Thymus (tissue), 11 donors: ENCODE data around the gene MCHR1. TPM values are rescaled to one million over a fixed set of nuclear protein-coding genes. Genes with fewer than 3 reads are reported as not detected.
A peak's percentile ranks its signal among the peaks of the same experiment; 100 is the strongest.

ENCODE experiments used
- DNase-seq, 9 donors: peaks; one replicate each; pipeline ENCODE4 v3.0.0-alpha.2; 2013; ENCODE audit warnings: low spot score in 9 of 9, low read depth in 6 of 9, missing footprints in 1 of 9
- H3K27ac ChIP-seq, 2 donors: one replicate each; pipeline ENCODE4 v1.5.1; 2013; ENCODE audit warnings: control low read depth in 1 of 2, low read depth in 1 of 2, low read length in 1 of 2, mild to moderate bottlenecking in 1 of 2, moderate library complexity in 1 of 2
- H3K27me3 ChIP-seq, 2 donors: one replicate each; pipeline ENCODE4 v1.5.1; 2013; ENCODE audit warnings: low read length in 1 of 2; ENCODE audit not compliant: control insufficient read depth in 2 of 2, insufficient read depth in 1 of 2
- H3K36me3 ChIP-seq, 2 donors: one replicate each; pipeline ENCODE4 v1.5.1; 2013; ENCODE audit warnings: low read length in 1 of 2, mild to moderate bottlenecking in 1 of 2, moderate library complexity in 1 of 2; ENCODE audit not compliant: control insufficient read depth in 2 of 2, insufficient read depth in 2 of 2
- H3K4me1 ChIP-seq, 2 donors: one replicate each; pipeline ENCODE4 v1.5.1; 2013; ENCODE audit warnings: low read length in 2 of 2; ENCODE audit not compliant: control insufficient read depth in 2 of 2, insufficient read depth in 2 of 2
- H3K4me3 ChIP-seq, 2 donors: one replicate each; pipeline ENCODE4 v1.5.1; 2013; ENCODE audit warnings: low read length in 2 of 2, control low read depth in 1 of 2, mild to moderate bottlenecking in 1 of 2
- H3K9me3 ChIP-seq, 2 donors: one replicate each; pipeline ENCODE4 v1.5.1; 2013; ENCODE audit warnings: low read length in 1 of 2, mild to moderate bottlenecking in 1 of 2; ENCODE audit not compliant: control insufficient read depth in 2 of 2, insufficient read depth in 1 of 2
- WGBS: extraction: QIAGEN DNeasy Blood & Tissue Kit; methylation state at CpG from one replicate; pipeline ENCODE4 v1.1.7; 2013; 5-methylcytosine and 5-hydroxymethylcytosine counted together
- polyA plus RNA-seq: library from polyadenylated mRNA; stranded (reverse); fragments of 200-250 nt; gene quantifications from one replicate; pipeline ENCODE4 v1.2.3, GENCODE V29; 2013
- total RNA-seq: library from RNA; stranded (reverse); fragments of 120-200 nt; gene quantifications from one replicate; pipeline ENCODE4 v1.2.4, GENCODE V29; 2013
- donor health status: healthy.

Gene MCHR1
- total and polyA plus RNA-seq, 2 donors: 0.24 to 0.39 TPM

GRCh38 chr22:40701274-40701673, 22.0 kb downstream of the MCHR1 start:
- no peak overlapping the region for H3K4me3 ChIP-seq
- DNase-seq: no peak
- peaks cover 0 to 3% of the 10 kb centered on the region in 2 donors for H3K36me3 ChIP-seq
- H3K4me1 ChIP-seq: peaks cover 5 to 31% of the 10 kb centered on the region in 2 donors
- peaks cover 0 to 8% of the 10 kb centered on the region in 2 donors for H3K9me3 ChIP-seq
- 95% methylated on average over 7 of the region's 7 CpGs for WGBS
- H3K27ac ChIP-seq: no peak overlapping the region
- H3K27me3 ChIP-seq: no peaks in the 10 kb centered on the region

- no peak for DNase-seq
- Histone ChIP-seq H3K27ac (no peak overlapping the region), H3K36me3 (peaks cover 0 to 3% of the 10 kb centered on the region in 2 donors), H3K9me3 (peaks cover 0 to 18% of the 10 kb centered on the region in 2 donors), H3K27me3 (no peaks in the 10 kb centered on the region), H3K4me3 (no peak overlapping the region), H3K4me1 (peaks cover 5 to 31% of the 10 kb centered on the region in 2 donors)
- 96% methylated on average over 1 of the region's 1 CpG for WGBS
These were observed 23.9 kb downstream of the MCHR1 start for GRCh38 chr22:40703174-40703573.

- Histone ChIP-seq H3K9me3 (peaks cover 0 to 18% of the 10 kb centered on the region in 2 donors), H3K27me3 (no peaks in the 10 kb centered on the region), H3K4me1 (peaks cover 5 to 31% of the 10 kb centered on the region in 2 donors), H3K36me3 (peaks cover 0 to 3% of the 10 kb centered on the region in 2 donors), H3K27ac (no peak overlapping the region), H3K4me3 (no peak overlapping the region)
- no peak for DNase-seq
- 96% methylated on average over 5 of the region's 5 CpGs for WGBS
These were observed 24.5 kb downstream of the MCHR1 start for GRCh38 chr22:40703736-40704135.

DNA sequence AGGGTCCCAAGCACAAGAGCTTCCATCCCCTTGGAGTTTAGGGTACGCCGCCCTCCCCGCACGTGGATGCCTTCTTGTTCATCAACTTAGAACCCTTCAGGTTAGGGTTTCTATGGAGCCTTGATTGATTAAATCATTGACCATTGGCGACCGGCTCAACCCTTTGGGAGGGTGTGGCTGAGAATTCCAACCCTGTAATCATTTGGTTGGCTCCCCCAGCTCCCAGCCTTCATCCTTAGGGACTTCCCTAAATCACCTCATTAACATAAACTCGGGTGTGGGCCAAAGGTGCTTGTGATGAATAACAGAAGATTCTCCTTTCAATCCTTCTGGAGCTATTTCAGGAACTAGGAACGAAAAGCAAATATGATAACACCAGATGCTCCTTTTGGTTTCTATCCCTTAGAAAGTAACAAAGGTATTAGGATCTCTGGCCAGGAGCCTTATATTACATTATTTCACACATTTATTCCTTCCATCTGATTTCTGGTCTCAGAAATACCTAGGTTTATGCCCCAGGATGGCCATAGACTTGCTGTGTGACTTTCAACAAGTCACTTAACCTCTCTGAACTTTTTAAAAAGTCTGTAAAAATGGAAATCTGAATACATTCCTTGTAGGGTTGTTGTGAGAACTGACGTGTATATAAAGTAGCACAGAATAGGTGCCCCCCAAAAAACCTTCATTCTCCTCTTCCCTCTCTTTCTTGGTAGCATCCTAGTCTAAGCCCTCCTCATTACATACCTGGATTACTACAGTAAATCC, 26.8 kb downstream of the MCHR1 start:
- peaks cover 11 to 52% of the 10 kb centered on the region in 2 donors for H3K4me1 ChIP-seq
- no peak for DNase-seq
- no peaks in the 10 kb centered on the region for H3K27me3 ChIP-seq
- peaks cover 0 to 3% of the 10 kb centered on the region in 2 donors for H3K36me3 ChIP-seq
- H3K4me3 ChIP-seq: no peak overlapping the region
- WGBS: 81% methylated on average over 9 of the region's 9 CpGs
- peaks cover 0 to 18% of the 10 kb centered on the region in 2 donors for H3K9me3 ChIP-seq
- no peak overlapping the region for H3K27ac ChIP-seq

DNA sequence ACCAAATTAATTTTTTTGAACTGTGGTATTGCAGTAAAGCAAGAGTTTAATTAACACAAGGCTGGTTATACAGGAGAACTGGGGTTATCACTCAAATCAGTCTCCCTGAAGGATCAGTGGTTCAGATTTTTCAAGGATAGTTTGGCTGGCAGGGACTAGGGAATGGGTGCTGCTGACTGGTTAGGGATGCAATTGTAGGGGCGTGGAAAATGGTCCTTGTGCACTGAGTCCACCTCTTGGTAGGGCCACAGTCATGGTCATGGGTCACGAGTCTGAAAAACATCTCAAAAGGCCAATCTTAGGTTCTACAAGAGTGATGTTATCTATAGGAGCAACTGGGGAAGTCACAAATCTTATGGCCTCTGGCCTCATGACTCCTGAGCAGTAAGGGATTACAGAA, 27.9 kb downstream of the MCHR1 start:
- peaks cover 0 to 3% of the 10 kb centered on the region in 2 donors for H3K36me3 ChIP-seq
- H3K4me1 ChIP-seq: peaks cover 15 to 55% of the 10 kb centered on the region in 2 donors
- H3K9me3 ChIP-seq: peaks cover 0 to 18% of the 10 kb centered on the region in 2 donors
- H3K4me3 ChIP-seq: no peak overlapping the region
- H3K27me3 ChIP-seq: no peaks in the 10 kb centered on the region
- DNase-seq: no peak
- WGBS: 98% methylated on average over 2 of the region's 2 CpGs
- no peak overlapping the region for H3K27ac ChIP-seq

- peaks cover 15 to 61% of the 10 kb centered on the region in 2 donors for H3K4me1 ChIP-seq
- no peak for DNase-seq
- no peak overlapping the region for H3K27ac ChIP-seq
- H3K36me3 ChIP-seq: peaks cover 0 to 3% of the 10 kb centered on the region in 2 donors
- WGBS: 98% methylated on average over 5 of the region's 5 CpGs
- H3K4me3 ChIP-seq: no peak overlapping the region
- H3K9me3 ChIP-seq: peaks cover 0 to 14% of the 10 kb centered on the region in 2 donors
- no peaks in the 10 kb centered on the region for H3K27me3 ChIP-seq
These were observed 28.9 kb downstream of the MCHR1 start for GRCh38 chr22:40708177-40708576.

GRCh38 chr22:40709752-40710413, 30.6 kb downstream of the MCHR1 start:
- peak overlapping the region in 1 of 2 donors; percentile 91 for H3K27ac ChIP-seq
- peaks cover 19 to 65% of the 10 kb centered on the region in 2 donors for H3K4me1 ChIP-seq
- WGBS: 70% methylated on average over 6 of the region's 6 CpGs
- no peak overlapping the region for H3K4me3 ChIP-seq
- DNase-seq: peak in 3 of 9 donors; percentile 41 to 64 (median 53)
- peaks cover 0 to 10% of the 10 kb centered on the region in 2 donors for H3K9me3 ChIP-seq
- no peaks in the 10 kb centered on the region for H3K27me3 ChIP-seq
- no peaks in the 10 kb centered on the region for H3K36me3 ChIP-seq

GRCh38 chr22:40712311-40712710, 33.0 kb downstream of the MCHR1 start:
- Histone ChIP-seq H3K27ac (peak overlapping the region in 1 of 2 donors; percentile 91), H3K9me3 (peaks cover 0 to 4% of the 10 kb centered on the region in 2 donors), H3K4me3 (no peak overlapping the region), H3K27me3 (no peaks in the 10 kb centered on the region), H3K36me3 (no peaks in the 10 kb centered on the region), H3K4me1 (peaks cover 19 to 71% of the 10 kb centered on the region in 2 donors)
- 98% methylated on average over 12 of the region's 12 CpGs for WGBS
- DNase-seq: no peak
